BE2C (cell line): ENCODE measurements around the gene GPR101. TPM values are rescaled to one million over a fixed set of nuclear protein-coding genes. Genes with fewer than 3 reads are reported as not detected.

Experiments used
- DNase-seq: peaks from one replicate; pipeline ENCODE4 v3.0.0-alpha.2; 2020
- H3K27me3 ChIP-seq: fragments of 250-450 bp; sonication (Bioruptor Pico); 2 replicates; pipeline ENCODE4 v1.5.1; 2020; ENCODE audit warnings: mild to moderate bottlenecking
- H3K36me3 ChIP-seq: fragments of 250-450 bp; sonication (Bioruptor Pico); 2 replicates; pipeline ENCODE4 v1.5.1; 2020; ENCODE audit warnings: mild to moderate bottlenecking
- H3K4me1 ChIP-seq: fragments of 250-450 bp; sonication (Bioruptor Pico); 2 replicates; pipeline ENCODE4 v1.5.1; 2020
- H3K4me3 ChIP-seq: 2 replicates; pipeline ENCODE4 v1.5.1; 2011; ENCODE audit warnings: low read depth, low read length
- H3K9me3 ChIP-seq: fragments of 250-450 bp; sonication (Bioruptor Pico); 2 replicates; pipeline ENCODE4 v1.5.1; 2020
- polyA plus RNA-seq: library from polyadenylated mRNA; unstranded; fragments of >200 nt; gene quantifications from one replicate; pipeline ENCODE4 v1.2.1, GENCODE V29; 2012; ENCODE audit warnings: low read depth, missing spikeins; ENCODE audit not compliant: insufficient read length, insufficient read depth
- TF ChIP-seq, protein P1 (sequence below): IDR thresholded peaks from 2 replicates; pipeline ENCODE4 v1.5.1; 2012; ENCODE audit warnings: mild to moderate bottlenecking, low read depth, low read length

The GPR101 gene, protein sequence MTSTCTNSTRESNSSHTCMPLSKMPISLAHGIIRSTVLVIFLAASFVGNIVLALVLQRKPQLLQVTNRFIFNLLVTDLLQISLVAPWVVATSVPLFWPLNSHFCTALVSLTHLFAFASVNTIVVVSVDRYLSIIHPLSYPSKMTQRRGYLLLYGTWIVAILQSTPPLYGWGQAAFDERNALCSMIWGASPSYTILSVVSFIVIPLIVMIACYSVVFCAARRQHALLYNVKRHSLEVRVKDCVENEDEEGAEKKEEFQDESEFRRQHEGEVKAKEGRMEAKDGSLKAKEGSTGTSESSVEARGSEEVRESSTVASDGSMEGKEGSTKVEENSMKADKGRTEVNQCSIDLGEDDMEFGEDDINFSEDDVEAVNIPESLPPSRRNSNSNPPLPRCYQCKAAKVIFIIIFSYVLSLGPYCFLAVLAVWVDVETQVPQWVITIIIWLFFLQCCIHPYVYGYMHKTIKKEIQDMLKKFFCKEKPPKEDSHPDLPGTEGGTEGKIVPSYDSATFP
- not detected for polyA plus RNA-seq

- TF ChIP-seq, protein P1, sequence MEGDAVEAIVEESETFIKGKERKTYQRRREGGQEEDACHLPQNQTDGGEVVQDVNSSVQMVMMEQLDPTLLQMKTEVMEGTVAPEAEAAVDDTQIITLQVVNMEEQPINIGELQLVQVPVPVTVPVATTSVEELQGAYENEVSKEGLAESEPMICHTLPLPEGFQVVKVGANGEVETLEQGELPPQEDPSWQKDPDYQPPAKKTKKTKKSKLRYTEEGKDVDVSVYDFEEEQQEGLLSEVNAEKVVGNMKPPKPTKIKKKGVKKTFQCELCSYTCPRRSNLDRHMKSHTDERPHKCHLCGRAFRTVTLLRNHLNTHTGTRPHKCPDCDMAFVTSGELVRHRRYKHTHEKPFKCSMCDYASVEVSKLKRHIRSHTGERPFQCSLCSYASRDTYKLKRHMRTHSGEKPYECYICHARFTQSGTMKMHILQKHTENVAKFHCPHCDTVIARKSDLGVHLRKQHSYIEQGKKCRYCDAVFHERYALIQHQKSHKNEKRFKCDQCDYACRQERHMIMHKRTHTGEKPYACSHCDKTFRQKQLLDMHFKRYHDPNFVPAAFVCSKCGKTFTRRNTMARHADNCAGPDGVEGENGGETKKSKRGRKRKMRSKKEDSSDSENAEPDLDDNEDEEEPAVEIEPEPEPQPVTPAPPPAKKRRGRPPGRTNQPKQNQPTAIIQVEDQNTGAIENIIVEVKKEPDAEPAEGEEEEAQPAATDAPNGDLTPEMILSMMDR, result no peak
- Histone ChIP-seq H3K4me1 (no peaks in the 10 kb centered on the region), H3K27me3 (peaks cover 62% of the 10 kb centered on the region), H3K4me3 (no peak within 1 kb of the TSS), H3K9me3 (no peaks in the 10 kb centered on the region), H3K36me3 (no peaks in the 10 kb centered on the region)
- no peak for DNase-seq
These were observed at the start of gene GPR101 for GRCh38 chrX:137033774-137034507. Gene GPR101 (minus strand): TSS chrX:137033995. CDS start chrX:137031674, 2,321 bp downstream.

- TF ChIP-seq, protein P1, result no peak
- Histone ChIP-seq H3K36me3 (no peaks in the 10 kb centered on the region), H3K9me3 (no peaks in the 10 kb centered on the region), H3K4me1 (no peaks in the 10 kb centered on the region), H3K4me3 (no peak overlapping the region), H3K27me3 (no peaks in the 10 kb centered on the region)
- DNase-seq, result no peak
These were observed 47.4 kb upstream of the GPR101 start for GRCh38 chrX:137081239-137081638.

DNA sequence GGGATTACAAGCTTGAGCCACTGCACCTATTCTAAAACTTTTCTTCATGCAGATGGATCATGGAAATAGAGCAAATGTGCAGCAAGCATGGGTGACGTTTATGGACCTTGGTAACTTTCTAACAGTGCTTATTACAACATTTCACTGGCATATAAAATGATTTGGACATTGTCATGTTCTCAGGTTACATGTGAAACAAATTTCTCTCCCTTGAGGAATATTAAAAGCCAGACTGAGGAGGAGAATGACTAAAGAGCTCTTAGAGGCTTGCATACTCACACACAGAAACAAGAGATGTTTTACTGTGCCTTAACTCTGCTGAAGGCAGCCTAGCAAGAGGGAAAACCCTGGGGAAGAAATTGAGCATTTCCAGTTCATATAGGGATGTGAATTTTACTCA is 38.6 kb upstream of the GPR101 start:
- H3K27me3 ChIP-seq, result no peaks in the 10 kb centered on the region
- H3K4me1 ChIP-seq, result no peaks in the 10 kb centered on the region
- TF ChIP-seq, protein P1, result no peak
- H3K36me3 ChIP-seq, result no peaks in the 10 kb centered on the region
- H3K9me3 ChIP-seq, result no peaks in the 10 kb centered on the region
- H3K4me3 ChIP-seq, result no peak overlapping the region
- no peak for DNase-seq

GRCh38 chrX:137071596-137071995 is 37.8 kb upstream of the GPR101 start:
- no peaks in the 10 kb centered on the region for H3K4me1 ChIP-seq
- no peaks in the 10 kb centered on the region for H3K36me3 ChIP-seq
- DNase-seq, result no peak
- H3K9me3 ChIP-seq, result no peaks in the 10 kb centered on the region
- H3K27me3 ChIP-seq, result no peaks in the 10 kb centered on the region
- TF ChIP-seq, protein P1, result no peak
- no peak overlapping the region for H3K4me3 ChIP-seq

GRCh38 chrX:137067147-137067546 is 33.4 kb upstream of the GPR101 start:
- no peak for DNase-seq
- TF ChIP-seq, protein P1, result no peak
- H3K9me3 ChIP-seq, result no peaks in the 10 kb centered on the region
- no peaks in the 10 kb centered on the region for H3K36me3 ChIP-seq
- no peaks in the 10 kb centered on the region for H3K4me1 ChIP-seq
- no peaks in the 10 kb centered on the region for H3K27me3 ChIP-seq
- no peak overlapping the region for H3K4me3 ChIP-seq
